Measurements from ENCODE around the gene FCGR2B.
"Not testable (repeated sequence)": the region's sequence is repeated elsewhere in the genome, so short reads cannot be mapped to it uniquely, and the experiment has no call there.

FCGR2B gene

GRCh38 chr1:161691846-161692245 is 28.9 kb downstream of the FCGR2B start:
- H3K4me3 ChIP-seq (ENCODE audit: low read depth, low read length), result no peak overlapping the region
- TF ChIP-seq POLR2A (IDR thresholded peaks at IDR 0.05; ENCODE audit: extremely low read depth, insufficient read length) (no peak), MYC (IDR thresholded peaks at IDR 0.05; ENCODE audit: low read depth, low read length) (no peak), MAX (IDR thresholded peaks at IDR 0.05; ENCODE audit: low read depth, low read length) (no peak)
- TF ChIP-seq, protein P1, sequence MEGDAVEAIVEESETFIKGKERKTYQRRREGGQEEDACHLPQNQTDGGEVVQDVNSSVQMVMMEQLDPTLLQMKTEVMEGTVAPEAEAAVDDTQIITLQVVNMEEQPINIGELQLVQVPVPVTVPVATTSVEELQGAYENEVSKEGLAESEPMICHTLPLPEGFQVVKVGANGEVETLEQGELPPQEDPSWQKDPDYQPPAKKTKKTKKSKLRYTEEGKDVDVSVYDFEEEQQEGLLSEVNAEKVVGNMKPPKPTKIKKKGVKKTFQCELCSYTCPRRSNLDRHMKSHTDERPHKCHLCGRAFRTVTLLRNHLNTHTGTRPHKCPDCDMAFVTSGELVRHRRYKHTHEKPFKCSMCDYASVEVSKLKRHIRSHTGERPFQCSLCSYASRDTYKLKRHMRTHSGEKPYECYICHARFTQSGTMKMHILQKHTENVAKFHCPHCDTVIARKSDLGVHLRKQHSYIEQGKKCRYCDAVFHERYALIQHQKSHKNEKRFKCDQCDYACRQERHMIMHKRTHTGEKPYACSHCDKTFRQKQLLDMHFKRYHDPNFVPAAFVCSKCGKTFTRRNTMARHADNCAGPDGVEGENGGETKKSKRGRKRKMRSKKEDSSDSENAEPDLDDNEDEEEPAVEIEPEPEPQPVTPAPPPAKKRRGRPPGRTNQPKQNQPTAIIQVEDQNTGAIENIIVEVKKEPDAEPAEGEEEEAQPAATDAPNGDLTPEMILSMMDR (IDR thresholded peaks at IDR 0.05; ENCODE audit: low read depth, low read length), result no peak
- no peak for DNase-seq (ENCODE audit: low read depth)

- not testable (repeated sequence) for DNase-seq (ENCODE audit: low read depth); H3K4me3 ChIP-seq (ENCODE audit: low read depth, low read length)
These were observed 30.2 kb downstream of the FCGR2B start for GRCh38 chr1:161693020-161693712.

- not testable (repeated sequence) for DNase-seq (ENCODE audit: low read depth); H3K4me3 ChIP-seq (ENCODE audit: low read depth, low read length)
These were observed 35.4 kb downstream of the FCGR2B start for GRCh38 chr1:161698302-161698701.

DNA sequence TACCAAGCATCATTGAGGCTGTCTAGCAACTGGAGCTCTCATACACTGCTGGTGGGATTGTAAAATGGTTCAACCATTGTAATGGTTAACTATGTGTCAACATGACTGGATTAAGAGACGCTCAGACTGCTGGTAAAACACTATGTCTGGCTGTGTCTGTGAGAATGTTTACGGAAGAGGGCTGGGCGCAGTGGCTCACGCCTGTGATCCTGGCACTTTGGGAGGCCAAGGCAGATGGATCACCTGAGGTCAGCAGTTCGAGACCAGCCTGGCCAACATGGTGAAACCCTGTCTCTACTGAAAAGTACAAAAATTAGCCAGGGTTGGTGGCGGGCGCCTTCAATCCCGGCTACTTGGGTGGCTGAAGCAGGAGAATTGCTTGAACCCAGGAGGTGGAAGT is 39.3 kb downstream of the FCGR2B start:
- TF ChIP-seq, protein P1 (IDR thresholded peaks at IDR 0.05; ENCODE audit: low read depth, low read length), result no peak
- no peak for TF ChIP-seq MAX (IDR thresholded peaks at IDR 0.05; ENCODE audit: low read depth, low read length)
- TF ChIP-seq POLR2A (IDR thresholded peaks at IDR 0.05; ENCODE audit: extremely low read depth, insufficient read length), result no peak
- no peak for TF ChIP-seq MYC (IDR thresholded peaks at IDR 0.05; ENCODE audit: low read depth, low read length)

DNA sequence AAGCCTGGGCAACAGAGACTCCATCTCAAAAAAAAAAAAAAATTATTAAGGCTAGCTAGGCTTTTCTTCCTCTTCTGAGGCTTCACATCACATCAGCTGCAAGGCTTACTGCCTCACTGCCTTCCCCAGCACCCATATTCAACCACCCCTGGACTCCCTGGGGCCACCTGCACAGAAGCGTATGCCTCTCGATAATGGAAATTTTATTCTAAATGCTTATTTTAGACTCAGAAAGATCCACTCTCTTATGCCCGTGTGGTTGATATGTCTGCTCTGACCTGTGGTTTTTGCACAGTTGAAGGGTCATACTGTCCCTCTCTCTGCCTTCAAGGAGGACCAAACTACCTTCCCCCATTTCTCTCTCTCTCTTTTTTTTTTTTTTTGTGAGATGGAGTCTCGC is 42.6 kb downstream of the FCGR2B start:
- TF ChIP-seq, protein P1 (IDR thresholded peaks at IDR 0.05; ENCODE audit: low read depth, low read length), result no peak
- H3K4me3 ChIP-seq (ENCODE audit: low read depth, low read length), result no peak overlapping the region
- DNase-seq (ENCODE audit: low read depth), result no peak

More for the DNA sequence above, 39.3 kb downstream of the FCGR2B start:
- DNase-seq (ENCODE audit: low read depth), result no peak
- H3K4me3 ChIP-seq (ENCODE audit: low read depth, low read length), result no peak overlapping the region

- no peak overlapping the region for H3K4me3 ChIP-seq (ENCODE audit: low read depth, low read length)
- DNase-seq (ENCODE audit: low read depth), result no peak
- no peak for TF ChIP-seq POLR2A (IDR thresholded peaks at IDR 0.05; ENCODE audit: extremely low read depth, insufficient read length)
- TF ChIP-seq, protein P1 (IDR thresholded peaks at IDR 0.05; ENCODE audit: low read depth, low read length), result no peak
- no peak for TF ChIP-seq MAX (IDR thresholded peaks at IDR 0.05; ENCODE audit: low read depth, low read length)
These were observed 43.2 kb downstream of the FCGR2B start for GRCh38 chr1:161706113-161706481.

DNA sequence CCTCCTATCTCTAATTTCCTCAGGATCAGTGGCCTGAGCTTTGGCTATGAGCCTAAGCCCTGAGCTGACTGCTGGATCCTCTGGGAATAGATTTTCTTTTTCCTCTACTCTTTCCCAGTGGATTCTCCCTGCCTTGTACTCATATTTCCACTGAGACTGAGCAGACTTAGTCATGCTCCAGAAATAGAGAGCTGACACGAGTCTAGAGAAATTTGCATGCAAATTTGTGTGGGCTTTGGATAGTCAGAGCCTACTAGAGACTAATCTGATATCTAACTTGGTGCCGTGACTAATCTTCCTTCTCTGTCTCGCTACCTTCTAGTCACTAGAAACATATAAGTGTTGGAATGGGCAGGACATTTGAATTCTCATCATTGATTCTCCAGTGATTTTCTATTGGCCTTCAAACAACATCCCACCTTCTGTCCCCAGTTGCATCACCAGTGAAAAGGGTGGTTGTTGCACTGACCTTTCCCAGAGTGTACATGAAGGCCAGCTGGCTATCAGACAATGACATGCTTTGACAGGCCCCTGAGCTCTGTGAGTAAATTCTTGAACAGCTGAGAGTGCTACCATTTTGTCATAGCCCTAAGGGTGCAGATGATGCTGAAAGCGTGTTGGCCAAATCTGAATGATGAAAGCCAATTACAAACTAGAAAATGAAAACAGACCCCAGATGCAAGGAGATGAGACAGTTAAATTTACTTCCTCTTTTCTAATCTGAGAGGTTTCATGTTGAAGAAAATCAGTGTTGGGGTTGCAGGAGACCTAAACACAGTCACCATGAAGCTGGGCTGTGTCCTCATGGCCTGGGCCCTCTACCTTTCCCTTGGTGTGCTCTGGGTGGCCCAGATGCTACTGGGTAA is 43.8 kb downstream of the FCGR2B start, which contains the start of gene FCRLA:
Gene FCRLA (plus strand): TSS at position 748 of the 866 bp plus-strand sequence. CDS start 36 bp downstream, at position 784.
- H3K4me3 ChIP-seq (ENCODE audit: low read depth, low read length), result no peak within 1 kb of the TSS
- TF ChIP-seq, protein P1 (IDR thresholded peaks at IDR 0.05; ENCODE audit: low read depth, low read length), result no peak
- TF ChIP-seq POLR2A (IDR thresholded peaks at IDR 0.05; ENCODE audit: extremely low read depth, insufficient read length) (no peak), MAX (IDR thresholded peaks at IDR 0.05; ENCODE audit: low read depth, low read length) (no peak), MYC (IDR thresholded peaks at IDR 0.05; ENCODE audit: low read depth, low read length) (no peak)
- peak; percentile 39 for DNase-seq (ENCODE audit: low read depth)

Data from NB4 (cell line).